Keratinocyte (primary cell): ENCODE measurements around the gene SLC25A5.

ENCODE experiments used
- CTCF ChIP-seq, 3 experiments: IDR thresholded peaks in 1 of 3; conservative IDR thresholded peaks in 1 of 3; optimal IDR thresholded peaks in 1 of 3; 2 replicates in 2 of 3; 3 replicates in 1 of 3; pipeline versions ENCODE3 to v1.5.1; 2011; ENCODE audit warnings: low read length in 3 of 3, mild to moderate bottlenecking in 3 of 3, moderate library complexity in 2 of 3, control low read depth in 1 of 3, inconsistent platforms in 1 of 3; ENCODE audit not compliant: insufficient read depth in 2 of 3; ENCODE audit errors: extremely low read depth in 1 of 3
- EZH2 ChIP-seq: IDR thresholded peaks from one replicate; pipeline ENCODE4 v1.6.1; 2012; ENCODE audit warnings: inconsistent platforms, mild to moderate bottlenecking, low read length, moderate library complexity

GRCh38 chrX:119475389-119476101 lies 7.3 kb downstream of the SLC25A5 start:
- no peak for TF ChIP-seq CTCF (optimal IDR thresholded peaks at IDR 0.05 in 1 of 3, IDR thresholded peaks at IDR 0.05 in 1 of 3, conservative IDR thresholded peaks at IDR 0.05 in 1 of 3; ENCODE audit: extremely low read depth in 1 of 3, insufficient read depth in 2 of 3, low read length in 3 of 3)
- TF ChIP-seq EZH2 = no peak
